NCI-H1694 (cell line): Measurements from ENCODE around the gene ERICH2.

ENCODE experiments used
- DNase-seq: peaks from one replicate; lab custom pipeline; 2025; lab: John Stamatoyannopoulos, UW

The ERICH2 gene

DNA sequence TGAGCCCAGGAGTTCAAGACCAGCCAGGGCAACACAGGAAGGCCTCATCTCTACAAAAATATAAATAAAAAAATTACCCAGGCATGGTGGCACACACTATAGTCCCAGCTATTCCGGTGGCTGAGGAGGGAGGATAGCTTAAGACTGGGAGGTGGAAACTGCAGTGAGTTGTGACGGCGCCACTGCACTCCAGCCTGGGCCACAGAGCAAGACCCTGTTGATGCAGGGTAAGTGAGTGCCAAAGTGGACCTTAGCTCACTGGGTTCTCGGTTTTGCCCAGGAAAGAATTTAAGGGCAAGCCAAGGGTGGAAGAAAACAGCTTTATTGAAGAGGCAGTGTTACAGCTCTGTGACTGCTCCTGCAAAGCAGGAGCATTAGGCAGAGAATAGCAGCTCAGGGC lies 6.9 kb upstream of the ERICH2 start:
- DNase-seq, result no peak

DNA sequence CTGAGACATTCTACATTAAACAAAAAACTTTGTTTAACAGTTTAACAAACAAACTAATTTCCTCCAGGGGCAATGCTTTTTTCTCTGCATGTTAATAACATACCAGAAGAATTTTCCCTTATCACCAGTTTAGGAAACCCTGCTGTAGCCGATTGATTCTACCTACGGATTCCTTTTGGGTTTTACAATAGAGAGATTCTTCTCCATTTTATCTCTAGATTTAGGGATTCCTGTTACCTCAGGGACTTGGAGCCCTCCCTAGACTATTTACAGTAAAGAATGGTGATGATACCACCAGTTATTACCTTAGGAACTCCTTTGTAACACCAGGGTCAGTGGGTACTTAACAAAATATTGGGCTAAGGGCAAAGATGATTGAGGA lies 5.3 kb upstream of the ERICH2 start:
- DNase-seq, result no peak

DNA sequence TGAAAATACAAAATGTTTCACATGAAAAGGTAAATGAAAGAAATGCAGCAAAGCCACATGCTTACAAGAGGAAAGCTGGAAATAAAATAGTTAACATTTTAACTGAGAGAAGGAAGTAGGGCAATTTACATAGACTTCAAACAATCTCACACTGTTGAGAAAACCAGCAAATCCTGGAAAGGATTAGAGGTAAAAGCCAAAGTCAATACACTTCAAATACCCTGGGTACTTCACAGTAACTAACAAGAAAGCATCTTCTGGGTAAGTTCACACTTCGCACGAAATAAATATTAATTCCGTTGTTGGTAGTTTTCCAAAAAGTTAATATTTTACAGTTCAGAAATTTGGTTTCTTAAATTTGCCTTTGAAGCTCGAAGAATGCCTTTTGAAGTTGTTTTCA lies 3.5 kb upstream of the ERICH2 start:
- no peak for DNase-seq

DNA sequence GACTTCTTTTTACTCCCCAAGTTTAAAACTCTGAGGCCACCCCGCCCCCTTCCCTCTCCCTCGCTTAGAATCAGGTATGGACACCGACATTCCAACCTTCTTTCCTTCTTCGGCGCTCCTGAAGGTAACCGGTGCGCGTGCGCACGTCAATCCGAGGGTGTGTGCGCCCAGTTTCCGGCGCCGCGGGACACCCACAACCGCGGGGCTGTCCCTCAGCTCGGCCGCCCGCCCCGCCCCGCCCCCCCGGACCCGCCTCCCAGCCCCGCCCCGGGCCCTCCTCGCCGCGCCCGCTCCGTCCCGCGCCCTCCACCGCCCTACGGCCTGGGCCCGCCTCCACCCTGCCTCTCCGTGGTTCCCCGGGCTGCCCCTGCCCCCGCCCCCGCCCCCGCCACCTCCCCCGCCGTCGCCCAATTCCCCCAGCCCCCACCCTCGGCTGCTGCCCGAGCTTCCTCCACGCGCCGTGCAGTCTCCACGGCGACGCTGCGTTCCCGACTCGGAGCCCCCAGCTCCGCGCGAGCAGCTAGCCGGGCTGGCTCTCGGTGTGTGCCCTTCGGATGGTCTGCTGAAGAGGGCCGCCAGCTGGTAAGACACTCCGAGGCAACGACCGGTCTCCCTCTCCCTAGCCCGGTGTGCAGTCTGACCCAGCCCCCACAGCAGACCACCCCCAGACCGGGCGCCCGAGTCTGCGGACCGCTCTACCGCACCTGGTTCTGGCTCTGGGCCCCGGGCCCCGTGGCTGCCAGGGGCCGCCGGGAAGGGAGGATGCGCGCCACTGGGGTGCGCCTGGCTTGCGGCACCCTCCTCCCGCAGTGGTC lies 635 bp downstream of the ERICH2 start:
- DNase-seq, result peak; percentile 50

DNA sequence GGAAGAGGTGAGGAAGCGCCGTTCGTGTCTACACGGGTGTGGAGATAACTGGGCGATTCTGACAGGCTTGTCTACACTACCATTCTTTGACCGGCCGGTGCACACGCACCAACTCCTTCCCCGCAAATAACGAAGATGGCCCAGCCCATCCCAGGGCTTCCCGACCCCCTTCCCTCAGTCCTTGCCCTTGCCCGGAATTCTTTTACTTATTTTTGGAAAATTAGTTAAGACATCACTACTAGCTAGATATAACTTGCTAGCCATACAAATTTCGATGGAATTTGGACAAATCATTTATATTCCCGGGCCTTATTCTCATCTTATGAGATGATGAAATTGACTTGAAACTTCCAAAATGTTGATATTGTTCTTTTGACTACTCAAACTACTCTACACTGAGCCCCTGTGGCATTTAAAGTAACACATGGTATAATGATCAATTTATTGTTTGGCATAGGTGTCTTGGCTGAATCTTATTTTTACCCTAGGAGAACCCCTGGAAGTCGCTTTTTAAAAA lies 1.3 kb downstream of the ERICH2 start:
- DNase-seq, result no peak

DNA sequence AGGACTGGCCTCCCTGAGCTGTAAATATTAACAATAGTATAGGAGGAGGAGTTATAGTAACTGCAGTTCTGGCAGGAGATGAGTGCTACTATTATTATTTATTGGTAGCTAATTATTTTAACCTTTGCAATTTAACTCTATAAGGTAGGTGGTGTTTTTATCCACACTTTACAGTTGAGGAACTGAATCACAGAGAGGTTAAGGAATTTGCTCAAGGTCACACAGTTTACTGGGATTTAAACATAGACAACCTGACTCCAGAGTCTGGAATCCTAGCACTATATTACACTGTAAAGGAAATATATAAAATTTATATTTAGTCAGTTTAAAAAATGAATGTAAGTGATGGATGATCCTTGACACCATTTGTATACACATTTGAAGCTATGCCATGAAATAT lies 2.1 kb downstream of the ERICH2 start:
- no peak for DNase-seq

DNA sequence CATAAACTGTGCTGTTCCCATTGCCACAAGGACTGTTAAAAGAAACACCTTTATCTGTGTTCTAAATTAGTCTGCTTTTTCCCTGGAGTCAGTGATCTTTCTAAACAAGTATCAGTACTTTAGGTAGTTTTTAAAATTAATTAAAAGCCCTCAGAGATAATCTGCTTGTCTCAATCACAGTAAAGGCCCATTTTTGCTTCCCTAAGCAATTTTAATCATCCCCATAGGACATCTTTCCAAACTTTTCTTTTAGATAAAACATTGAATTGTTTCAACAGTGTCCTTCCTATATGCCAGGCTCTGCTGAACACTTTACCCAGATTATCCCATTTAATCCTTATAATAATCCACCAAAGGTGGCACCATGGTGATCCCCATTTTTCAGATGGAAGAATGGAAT lies 3.9 kb downstream of the ERICH2 start:
- DNase-seq, result no peak

DNA sequence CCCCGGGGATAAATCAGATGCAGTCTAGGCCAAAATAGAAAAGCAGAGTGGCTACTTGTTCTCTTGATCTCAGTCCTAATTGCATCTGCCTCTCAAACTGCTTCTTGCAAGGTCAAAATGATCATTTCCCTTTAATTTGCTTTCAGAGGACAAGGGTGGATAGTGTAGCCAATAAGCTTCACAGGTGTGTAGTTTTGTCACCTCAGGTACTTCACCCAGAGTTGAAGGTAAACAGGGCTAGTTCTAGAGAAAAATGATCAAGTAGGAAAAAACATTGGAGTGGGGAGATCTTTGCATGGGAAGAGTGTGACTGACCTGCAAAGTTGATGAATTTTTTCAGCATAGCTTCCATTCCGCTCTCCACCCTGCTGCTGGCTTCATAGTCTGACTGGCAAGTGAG lies 8.7 kb downstream of the ERICH2 start:
- no peak for DNase-seq

DNA sequence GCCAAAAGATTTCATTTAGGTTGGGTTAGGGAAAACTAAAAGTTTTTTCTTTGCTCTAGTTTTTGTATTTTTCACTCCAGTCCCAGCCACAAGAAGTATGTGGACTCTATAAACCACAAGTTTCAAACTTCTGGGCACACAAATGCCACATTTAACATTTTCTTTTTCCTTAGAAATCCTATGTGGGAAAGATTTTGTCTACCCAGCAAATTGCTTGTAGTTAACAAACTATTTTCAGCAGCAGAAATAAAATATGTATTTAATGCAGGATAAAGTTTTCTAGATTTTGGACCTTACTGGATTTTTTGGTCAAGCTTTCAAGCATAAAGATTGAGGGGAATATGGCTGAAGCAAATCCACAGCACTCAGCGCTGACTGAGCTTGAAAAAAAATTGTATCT lies 9.1 kb downstream of the ERICH2 start:
- DNase-seq, result no peak

DNA sequence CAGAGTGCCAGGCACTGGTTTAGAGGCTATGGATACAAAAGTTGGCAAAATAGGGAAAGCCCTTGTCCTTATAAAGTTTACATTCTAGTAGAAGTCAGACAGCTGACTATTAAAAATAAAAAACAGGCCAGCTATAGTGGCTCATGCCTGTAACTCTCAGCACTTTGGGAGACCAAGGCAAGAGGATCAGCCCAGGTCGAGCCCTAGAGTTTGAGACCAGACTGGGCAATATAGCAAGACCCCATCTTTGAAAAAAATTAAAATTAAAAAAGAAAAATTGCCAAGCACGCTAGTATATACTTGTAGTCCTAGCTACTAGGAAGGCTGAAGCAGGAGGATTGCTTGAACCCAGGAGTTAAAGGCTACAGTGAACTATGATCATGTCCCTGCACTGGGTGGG lies 12.5 kb downstream of the ERICH2 start:
- no peak for DNase-seq

DNA sequence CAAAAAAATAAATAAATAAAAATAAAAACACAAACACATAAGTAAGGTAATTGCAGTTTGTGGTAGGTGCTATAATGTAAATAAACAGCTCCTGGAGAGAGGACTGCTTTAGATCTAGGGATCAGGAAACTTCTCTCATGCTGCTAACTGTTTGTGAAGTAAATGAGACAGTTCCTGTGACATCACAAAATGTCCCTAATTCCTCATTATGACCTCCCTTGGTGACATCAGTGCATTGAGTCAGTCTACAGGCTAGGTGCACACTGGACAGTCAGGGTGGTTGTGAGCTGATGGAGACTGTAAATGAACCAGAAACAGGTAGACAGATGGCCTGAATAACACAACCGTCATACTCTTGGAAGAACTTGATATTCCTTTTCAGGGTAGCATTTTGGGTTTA lies 13.4 kb downstream of the ERICH2 start:
- no peak for DNase-seq

DNA sequence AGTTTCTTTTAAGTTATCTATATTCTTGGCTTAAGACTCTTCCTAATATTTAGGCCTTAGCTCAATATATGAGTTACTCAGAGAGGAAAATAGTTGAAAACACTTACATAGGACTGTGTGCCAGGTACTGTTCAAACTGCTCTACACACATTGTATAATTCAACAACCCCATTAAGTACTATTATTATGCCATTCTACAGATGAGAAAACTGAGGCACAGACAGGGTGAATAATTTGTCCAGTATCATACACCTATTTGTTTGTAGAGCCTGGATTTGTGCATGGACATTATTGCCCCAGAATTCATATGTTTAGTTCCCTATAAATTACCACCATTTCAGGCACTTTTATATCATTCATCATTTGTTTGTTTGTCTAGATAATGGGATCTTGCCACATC lies 28.8 kb downstream of the ERICH2 start:
- no peak for DNase-seq

DNA sequence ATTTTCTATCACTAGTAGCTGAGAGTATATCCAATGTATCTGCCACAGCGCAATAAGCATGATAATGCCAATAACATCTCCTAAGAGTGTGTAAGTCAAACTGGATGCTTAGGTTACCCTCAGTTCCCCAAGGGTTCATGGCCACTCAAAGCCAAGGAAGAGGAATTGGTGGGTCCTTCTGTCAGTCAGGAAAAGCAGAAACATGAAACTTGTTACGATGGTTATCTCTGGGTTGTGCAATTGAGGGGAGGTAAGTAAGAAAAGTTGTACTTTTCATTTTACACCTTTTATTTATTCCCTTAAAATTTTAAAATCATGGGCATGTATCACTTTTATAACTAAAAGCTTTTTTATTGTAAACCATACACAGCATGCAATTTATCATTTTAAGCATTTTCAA lies 36.4 kb downstream of the ERICH2 start:
- DNase-seq, result no peak

DNA sequence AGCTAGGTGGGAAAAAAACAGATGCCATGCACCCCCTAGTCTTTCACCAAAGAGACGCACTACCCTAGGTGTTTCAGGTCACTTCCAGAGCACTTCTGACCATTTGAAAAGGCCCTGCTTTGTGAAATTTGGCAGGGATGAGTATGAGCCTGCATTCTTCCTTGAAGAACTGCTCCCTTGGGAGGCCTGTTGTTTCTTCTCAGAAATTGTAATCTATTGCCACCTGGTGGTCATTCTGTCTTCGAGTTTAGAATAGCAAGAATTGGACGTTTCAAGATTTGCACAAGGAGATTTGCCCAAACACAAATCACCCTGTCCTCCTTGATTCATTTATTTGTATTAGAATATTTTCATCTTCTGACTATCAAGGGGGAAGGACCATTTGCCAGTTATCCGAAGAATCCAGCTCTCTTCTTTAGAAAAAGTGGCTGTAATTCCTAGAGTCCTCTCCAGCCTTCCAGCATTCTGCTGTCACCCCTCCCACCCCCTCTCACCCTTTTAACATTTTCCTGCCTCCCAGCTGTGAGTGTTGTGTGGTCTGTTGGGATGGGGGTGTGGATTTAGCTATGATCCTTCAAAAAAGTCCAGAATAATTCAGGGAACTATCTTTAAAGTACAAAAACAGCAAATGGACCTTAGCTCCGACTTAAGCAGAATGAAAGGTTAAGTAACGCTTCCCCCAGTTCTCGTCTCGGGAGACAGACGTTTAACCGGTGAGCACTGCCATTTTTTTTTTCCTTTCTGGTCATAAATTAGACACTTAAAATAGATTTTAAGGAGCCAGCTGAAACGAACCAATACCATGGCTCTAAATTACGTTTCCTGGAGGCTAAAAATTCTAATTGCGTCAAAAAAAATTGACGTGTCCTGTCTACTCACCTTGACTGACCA lies 42.8 kb downstream of the ERICH2 start:
- peak; percentile 78 for DNase-seq

DNA sequence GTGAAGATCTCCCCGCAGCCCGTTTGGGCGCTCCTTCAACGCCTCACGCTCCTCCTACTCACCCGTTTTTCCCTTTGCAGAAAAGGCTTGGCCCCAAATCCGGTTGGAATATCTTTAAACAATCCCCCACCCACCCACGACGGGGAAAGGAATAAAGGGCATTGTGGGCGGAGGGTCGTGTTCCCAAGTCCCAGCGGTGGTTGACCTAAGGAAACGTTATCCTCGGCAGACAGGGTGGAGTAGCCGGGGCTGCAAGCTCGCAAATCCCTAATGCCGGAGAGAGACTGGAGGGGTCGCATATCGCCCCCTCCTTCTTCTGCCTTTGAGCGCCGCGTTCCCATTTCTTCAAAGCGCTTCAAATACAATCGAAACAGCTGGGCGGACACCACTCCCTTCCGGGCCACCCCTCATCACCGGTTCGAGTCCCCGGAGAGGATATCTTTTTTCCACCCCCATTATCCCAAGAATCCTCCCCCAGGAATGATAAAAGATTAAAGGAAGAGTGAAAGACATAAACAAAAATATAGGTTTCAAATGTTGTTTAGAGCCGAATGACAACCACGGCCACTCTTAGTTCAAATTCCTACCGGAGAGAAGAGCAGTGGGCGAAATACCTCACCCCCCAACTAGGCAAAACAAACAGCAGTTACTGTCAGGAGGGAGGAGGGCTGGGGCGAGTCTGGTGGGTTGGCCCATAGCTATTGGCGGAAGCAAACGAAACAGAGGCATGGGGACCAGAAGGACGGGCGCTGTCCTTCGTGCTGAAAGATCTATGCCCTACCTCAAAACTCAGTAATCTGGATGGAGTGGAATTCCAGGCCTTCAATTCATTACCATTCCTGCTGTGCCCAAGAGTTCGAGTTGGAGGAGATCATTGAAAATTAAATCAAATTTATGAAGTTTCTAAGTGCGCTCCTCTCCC lies 43.7 kb downstream of the ERICH2 start:
- no peak for DNase-seq

DNA sequence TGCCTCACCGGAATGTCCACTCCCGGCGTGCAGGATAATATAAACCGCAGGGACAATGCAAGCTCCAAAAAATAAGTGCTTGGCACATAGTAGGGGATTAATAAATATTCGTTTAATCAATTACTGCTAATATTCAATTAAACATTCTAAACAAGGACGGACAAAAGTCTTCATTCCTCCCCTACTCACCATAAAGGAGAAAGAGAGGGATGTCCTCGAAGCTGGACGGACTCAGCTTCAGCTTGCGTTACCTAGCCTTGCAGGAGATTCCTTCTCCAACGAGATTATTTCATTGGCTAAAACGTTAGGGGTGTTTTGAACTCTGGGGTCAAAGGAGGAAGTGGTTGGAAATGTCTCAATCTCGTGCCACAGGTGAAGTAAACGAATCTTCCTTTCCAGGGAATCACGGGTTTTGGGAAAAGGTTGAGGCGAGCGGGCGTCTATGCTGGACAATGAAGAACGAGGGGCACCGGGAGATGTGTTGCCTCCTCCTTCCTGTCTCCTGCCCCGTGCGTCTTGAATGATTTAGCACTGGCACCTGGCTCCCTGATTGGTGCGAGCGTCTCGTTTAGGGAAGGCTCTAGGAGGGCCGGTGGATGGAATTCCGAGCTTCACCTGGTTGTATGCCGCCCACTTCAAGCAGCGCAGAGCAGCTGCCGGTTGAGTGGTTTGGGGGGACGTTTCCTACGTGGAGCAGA lies 44.5 kb downstream of the ERICH2 start:
- no peak for DNase-seq

DNA sequence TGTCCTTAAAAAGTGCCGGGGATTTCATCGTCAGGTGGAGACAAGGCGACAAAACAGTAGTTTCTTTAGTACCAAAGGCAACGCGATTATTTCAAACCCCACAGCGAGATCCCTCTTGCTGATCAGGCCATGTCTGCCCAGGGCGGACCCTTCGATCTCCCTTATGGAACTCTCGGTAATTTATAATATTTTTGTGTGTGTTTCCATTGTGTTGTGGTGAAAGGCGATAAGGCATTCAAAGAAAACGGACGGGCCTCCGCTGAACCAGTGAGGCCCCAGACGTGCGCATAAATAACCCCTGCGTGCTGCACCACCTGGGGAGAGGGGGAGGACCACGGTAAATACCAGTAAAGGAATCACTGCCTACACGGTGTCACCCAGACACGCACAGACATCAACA lies 45.1 kb downstream of the ERICH2 start:
- no peak for DNase-seq

DNA sequence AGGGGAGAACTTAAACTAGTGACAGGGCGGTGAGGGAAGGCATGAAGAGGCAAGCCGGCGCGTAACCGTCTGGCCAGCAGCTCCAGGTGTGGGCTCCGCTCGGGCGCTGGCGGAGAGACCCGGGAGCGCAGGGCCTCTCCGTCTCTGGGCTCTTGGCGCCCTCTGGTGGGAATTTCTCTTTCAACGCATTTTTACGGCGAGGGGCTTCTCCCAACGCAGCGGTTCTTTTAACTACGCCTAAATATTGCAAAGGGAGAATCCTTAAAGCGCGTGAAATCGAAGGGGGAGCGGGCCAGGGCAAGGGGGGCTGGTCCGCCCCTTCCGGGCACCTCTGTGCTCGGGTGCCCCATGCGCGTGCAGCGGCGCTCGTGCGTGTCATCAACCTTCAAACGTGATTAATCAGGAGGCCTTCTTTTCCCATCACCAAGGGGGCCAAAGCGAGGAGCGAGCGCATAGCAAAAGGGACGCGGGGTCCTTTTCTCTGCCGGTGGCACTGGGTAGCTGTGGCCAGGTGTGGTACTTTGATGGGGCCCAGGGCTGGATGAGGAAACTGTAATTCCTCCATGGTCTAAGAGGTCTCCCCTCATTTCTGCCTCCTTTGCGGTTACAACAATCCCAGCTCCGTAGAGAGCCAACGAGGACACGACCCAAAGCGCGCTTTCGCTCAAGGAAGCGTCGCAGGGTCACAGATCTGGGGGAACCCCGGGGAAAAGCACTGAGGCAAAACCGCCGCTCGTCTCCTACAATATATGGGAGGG lies 45.7 kb downstream of the ERICH2 start:
- peak; percentile 81 for DNase-seq

DNA sequence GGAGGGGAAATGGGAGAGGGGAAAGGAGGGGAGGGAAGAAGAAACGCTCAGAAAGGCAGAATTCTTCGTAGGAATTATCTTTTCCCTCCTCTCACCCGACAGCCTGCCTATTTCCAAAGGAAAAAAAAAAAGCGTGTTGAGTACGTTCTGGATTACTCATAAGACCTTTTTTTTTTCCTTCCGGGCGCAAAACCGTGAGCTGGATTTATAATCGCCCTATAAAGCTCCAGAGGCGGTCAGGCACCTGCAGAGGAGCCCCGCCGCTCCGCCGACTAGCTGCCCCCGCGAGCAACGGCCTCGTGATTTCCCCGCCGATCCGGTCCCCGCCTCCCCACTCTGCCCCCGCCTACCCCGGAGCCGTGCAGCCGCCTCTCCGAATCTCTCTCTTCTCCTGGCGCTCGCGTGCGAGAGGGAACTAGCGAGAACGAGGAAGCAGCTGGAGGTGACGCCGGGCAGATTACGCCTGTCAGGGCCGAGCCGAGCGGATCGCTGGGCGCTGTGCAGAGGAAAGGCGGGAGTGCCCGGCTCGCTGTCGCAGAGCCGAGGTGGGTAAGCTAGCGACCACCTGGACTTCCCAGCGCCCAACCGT lies 46.4 kb downstream of the ERICH2 start, which contains the start of gene GAD1:
Gene GAD1, plus strand, starts transcription at position 384 of the 589 bp plus-strand sequence. CDS start 1,705 bp downstream, outside the sequence.
- peak; percentile 59 for DNase-seq
